Activated T-cell treated with anti-CD3 and anti-CD28 coated beads for 4 hours (primary cell): ENCODE data around the gene FRMD4A.
"Not testable (repeated sequence)": the region's sequence is repeated elsewhere in the genome, so short reads cannot be mapped to it uniquely, and the experiment has no call there.

Source experiments
- DNase-seq: peaks from one replicate; pipeline ENCODE4 v3.0.0-alpha.2; 2020

The FRMD4A gene

DNA sequence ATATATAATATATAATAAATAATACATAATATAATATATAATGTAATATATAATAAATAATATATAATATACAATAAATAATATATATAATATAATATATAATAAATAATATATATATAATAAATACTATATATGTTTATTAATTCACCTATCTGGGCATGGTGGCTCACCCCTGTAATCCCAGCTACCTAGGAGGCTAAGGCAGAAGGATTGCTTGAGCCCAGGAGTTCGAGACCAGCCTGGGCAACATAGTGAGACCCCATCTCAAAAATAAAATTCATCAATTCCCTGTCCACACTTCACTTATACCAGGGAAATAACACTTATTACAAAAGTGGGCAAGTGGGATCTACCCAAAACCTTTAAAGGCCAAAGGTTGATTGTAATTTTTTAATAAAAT is 462.9 kb downstream of the FRMD4A start:
- no peak for DNase-seq

GRCh38 chr10:13865758-13866491 is 464.8 kb downstream of the FRMD4A start:
- DNase-seq = no peak

DNA sequence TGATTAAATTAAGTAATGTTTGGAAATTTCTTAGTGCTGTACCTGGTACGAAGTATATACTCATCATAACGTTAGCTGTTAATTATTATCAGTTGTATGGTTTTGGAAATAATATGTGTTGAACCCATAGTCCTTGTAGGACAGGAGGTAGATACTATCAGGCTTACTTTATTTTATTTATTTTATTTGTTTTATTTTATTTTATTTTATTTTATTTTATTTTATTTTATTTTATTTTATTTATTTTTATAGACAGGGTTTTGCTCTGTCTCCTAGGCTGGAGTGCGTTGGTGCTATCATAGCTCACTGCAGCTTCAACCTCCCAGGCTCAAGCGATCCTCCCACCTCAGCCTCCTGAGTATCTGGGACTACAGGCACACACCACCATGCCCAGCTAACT is 465.5 kb downstream of the FRMD4A start:
- not testable (repeated sequence) for DNase-seq

DNA sequence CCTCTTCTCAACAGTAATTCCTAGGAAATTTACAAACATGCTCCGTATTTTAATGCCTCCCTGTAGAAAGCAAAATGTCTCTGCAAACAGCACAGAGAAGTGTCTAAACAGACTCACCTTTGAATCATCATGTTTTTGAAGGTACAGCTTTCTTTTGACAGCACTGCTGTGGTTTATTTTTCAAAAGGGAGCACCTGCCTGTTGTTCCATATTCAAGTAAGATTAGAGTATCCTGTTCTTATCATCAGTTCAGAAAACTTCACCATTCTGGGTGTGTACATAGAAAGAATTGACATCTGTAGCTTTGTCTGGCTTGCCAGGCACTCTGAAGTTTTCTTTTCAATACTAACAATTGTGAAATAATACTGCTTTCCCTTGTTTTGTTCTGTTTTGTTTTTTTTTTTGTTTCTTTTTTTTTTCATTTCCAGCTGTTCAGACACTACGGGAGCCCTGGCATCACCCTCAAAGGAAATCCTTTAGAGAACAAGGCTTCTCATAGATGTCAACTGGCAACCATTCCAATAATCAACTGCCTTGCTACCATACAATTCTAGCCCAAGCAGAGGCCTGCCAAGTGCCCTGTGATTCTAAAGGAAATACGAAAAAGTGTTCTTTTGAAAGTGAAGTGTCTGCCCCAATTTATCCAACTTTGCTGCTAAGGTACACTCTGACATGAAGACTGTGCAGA is 468.0 kb downstream of the FRMD4A start:
- no peak for DNase-seq

- no peak for DNase-seq
Measured at GRCh38 chr10:13860886-13861285, 469.8 kb downstream of the FRMD4A start.

DNA sequence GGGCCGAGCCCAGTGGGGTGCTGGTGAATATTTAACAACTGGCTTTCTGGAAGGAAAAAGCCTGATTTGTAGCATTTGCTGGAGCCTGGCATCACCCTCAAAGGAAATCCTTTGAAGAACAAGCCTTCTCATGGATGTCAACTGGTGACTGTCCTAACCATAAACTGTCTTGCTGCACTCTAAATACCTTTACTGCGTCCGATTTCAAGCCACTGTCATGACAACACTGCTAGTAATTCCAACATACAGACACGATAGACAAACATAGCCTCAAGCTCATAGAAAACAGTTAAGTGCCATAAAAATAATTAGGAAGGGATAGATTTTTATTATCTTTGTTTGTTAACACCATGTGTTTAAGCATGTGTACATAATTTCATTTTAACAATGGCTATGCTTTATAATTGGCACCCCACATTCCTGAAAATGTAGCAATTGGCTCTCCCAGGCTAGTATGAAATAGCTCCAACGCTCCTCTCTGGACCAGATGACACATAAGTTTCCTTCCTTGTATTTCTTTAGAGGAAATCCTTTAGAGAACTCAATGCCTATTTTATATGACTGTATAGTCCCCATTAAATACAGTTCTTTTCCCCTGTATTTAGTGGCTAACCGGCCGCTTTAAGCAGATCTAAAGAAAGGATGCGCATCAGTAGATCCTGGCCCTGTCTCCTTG is 470.6 kb downstream of the FRMD4A start:
- DNase-seq = no peak

DNA sequence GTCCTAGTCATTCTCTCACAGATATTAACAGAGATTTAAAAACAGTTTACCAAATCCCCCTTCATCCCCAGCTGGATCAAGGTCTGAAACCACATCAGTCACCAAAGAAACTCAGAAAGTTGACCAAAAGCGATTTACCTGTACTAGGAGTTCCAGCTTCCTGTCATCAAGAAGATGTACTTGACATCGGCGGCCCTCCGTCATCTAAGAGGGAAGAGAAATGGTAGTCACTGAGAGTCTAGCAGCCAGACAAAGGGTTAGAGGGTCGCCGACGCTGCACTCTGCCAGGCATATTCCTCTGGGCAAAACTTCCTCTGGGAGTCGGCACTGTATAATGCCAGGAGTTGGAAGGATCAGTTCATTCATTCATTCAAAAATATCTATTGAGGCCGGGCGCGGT is 472.0 kb downstream of the FRMD4A start:
- no peak for DNase-seq

DNA sequence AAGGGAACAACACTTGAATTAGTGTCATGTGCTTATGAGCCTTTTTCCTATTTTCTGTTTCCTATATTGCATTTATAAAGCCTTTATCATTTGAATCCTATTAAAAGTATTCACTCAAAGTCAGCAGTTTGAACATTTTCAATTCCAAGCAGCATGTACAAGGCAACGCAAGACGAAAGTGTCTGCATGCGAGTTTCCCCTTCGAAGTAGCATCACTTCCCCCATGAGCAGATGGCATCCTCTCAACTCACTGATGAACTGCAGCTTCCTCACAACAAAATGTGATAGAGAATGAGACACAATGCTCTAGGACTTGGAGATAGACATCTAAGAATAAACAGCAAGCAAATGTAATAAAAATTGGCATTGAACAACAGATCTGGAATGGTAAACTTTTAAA is 473.3 kb downstream of the FRMD4A start:
- DNase-seq = no peak

DNA sequence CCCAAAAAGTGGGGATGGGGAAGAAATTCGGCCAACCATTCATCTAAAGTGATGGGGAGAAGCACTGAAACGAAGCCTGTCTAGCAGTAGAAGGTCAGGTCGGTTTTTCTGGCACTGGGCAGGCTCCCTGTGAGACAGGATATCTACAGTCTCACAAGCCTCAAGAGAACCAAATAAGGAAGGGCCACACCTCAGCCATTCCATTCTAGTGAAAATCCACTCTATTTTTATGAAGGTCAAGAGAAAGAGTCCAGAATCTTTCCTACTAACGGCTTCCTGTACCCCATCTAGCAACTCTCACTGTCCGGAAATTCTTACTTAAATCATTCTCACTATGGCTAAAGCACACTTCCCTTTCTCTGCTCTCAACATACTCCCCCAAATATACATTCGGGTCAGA is 476.9 kb downstream of the FRMD4A start:
- no peak for DNase-seq

DNA sequence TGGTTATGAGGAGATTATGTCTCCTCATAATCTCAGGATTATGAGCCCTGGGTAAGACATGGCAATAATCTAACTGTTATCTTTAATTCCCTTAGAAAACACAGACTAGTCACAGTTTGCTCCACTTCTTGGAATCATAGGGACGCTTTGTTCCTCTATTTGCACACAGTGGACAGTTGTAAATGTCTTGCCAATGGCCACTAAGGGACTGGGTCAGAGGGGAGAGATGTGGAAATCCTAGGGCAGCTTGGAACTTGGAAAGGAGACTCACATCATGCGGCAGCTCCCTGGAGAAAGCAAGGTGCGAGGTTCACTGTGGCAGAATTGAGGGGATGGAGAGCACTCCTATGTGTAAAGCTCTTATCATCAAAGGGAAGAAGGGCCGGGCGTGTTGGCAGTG is 477.9 kb downstream of the FRMD4A start:
- DNase-seq = no peak

DNA sequence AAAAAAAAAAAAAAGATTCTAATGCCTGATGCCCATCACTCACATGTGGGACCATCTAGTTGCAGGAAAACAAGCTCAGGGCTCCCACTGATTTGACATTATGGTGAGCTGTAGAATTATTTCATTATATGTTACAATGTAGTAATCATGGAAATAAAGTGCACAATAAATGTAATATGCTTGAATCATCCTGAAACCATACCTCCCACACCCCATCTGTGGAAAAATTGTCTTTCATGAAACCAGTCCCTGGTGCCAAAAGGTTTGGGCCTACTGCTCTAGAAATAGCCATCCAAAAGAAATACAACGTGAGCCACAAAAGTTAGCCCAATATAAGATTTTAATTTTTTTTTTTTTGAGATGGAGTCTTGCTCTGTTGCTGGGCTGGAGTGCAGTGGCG is 478.8 kb downstream of the FRMD4A start:
- DNase-seq = no peak

DNA sequence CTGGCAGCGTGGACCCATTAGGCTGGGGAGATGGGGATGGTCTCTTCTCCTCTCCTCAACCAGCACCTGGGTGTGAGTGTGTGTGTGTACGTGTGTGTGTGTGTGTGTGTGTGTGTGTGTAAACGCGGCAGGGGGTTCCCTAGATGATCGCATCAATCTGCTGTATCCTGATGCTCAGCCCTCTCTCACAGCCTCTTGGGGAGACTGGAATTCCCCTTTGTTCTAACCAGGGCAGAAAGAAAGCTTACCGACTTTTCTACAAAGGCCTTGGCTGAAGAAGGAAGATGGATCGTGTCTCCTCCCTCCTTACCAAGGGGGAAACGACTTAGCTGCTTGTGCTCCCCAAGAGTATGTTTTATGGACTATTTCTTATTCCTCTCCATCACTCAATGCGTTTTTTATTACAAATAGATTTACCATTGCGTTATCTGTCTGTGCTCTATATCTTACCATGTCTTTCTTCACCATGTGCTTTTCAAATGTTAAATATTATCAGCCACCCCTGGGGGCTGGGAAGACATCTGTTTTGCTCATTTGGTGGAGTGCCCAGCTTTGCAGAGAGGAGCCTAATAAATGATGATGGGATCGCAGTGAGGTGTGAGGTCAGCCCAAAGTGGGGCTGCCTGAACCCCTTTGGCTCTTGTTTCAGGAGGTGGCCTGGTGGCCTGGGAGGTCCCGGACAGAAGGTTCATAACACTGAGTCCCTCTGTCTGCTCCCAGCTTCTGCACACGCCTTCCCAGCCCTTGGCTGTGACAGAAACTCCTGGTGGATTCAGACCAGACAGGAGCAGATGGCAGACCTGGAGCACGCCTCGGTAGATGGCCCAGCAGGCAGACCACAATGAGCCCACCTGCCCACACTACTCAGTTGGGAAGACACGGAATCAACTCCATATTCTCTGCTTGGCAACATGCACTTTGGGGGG is 481.9 kb downstream of the FRMD4A start:
- DNase-seq = no peak

- DNase-seq = no peak
Measured at GRCh38 chr10:13847201-13847631, 483.5 kb downstream of the FRMD4A start.

- no peak for DNase-seq
Measured at GRCh38 chr10:13845897-13846296, 484.8 kb downstream of the FRMD4A start.

DNA sequence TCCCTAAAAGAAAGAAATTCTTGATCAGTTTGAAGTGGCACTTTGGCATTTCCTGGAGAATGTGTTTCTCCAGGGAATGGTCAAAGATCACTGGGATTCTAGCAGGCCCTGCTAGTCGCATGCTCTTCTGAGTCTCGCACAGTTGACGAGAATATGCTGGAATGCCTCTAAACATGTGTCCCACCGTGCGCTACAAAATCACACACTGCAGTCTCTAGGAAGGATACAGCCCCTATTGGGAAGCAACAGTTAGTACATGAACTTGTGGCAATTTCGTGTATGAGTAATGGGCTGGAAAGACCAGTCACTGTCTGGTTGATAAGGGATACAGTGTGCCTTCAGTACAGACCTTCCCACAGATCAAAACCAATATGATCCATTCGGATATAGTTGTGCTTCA is 486.1 kb downstream of the FRMD4A start:
- no peak for DNase-seq

DNA sequence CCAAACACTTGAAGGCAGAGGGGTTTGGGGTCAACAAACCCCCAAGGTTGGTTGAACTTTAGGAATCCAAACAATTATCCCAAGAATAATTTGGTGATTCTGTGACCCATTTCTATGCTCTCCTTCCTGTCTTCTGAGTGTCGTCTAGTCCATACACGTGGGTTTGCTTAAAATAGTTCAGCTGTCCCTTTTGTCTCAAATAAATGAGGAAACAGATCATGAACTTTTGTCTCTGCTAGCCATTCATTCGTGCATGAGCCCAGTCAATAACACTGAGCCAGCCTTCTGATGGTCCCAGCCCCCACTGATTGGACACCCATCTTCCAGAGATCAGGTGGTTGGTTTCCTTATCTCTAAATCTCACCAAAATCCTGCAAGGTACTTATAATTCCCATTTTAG is 488.6 kb downstream of the FRMD4A start:
- DNase-seq = no peak

DNA sequence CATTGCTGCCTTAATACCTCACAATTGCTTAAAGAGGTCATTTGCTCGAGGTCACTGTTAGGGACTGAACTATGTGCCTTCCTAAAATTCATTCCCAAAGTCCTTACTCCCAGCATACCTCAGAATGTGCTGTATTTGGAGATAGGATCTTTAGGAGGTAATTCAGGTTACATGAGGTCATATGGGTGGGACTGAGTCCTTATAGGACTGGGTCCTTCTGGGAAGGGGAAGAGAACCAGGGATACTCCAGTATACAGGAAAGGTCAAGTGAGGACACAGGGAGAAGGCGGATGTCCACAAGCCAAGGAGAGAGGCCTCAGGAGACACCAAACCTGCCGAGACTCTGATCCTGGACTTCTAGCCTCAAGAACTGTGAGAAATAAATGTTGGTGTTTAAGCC is 490.7 kb downstream of the FRMD4A start:
- DNase-seq = no peak

GRCh38 chr10:13839430-13839990 is 491.2 kb downstream of the FRMD4A start:
- no peak for DNase-seq

DNA sequence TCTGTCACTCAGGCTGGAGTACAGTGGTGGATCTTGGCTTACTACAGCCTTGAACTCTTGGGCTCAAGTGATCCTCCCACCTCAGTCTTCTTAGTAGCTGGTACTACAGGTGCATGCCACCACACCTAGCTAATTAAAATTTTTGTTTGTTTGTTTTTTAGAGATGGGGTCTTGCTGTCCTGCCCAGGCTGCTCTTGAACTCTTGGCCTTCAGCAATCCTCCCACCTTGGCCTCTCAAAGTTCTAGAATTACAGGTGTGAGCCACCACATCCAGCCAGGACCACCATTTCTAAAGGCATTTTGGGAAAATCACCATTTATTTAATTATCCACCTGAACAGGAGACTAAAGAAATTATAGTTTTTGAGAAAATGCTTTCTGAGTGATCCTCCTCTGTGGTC is 491.7 kb downstream of the FRMD4A start:
- no peak for DNase-seq

DNA sequence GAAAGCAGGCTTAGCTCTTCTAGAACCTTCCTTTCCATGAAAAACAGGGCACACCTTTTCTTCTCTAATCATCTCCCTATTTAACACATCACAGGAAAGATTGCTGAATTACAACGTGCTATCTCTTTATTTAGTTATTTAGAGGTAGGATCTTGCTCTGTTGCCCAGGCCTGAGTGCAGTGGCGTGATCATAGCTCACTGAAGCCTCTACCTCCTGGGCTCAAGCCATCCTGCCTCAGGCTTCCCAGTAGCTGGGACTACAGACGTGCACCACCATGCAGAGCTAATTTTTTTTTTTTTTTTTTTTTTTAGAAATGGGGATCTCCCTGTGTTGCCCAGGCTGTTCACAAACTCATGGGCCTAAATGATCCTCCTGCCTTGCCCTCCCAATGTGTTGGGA is 492.8 kb downstream of the FRMD4A start:
- DNase-seq = no peak

GRCh38 chr10:13834581-13835286 is 496.0 kb downstream of the FRMD4A start:
- no peak for DNase-seq

DNA sequence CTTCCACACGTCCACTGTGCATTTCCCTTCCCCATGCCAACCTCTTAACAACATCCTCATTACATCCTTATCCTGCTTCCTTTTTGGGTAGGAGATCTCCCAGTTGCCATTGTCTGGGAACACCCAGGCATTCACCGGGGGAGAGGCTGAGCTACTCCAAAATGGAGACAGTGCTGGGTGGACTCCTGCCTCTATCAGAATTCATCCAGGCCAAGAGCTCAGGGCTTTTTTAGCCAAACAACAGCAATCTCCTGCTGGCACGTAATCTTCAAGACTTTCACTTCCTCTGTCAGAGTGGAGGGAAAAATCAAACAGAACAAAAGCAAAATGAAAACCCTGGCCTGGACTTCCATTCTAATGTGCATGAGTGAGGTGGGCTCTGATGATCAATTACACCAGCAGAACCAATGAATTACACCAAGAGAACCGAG is 499.0 kb downstream of the FRMD4A start:
- no peak for DNase-seq
